ENCODE data around the gene PCBP2. TPM values are rescaled to one million over a fixed set of nuclear protein-coding genes. Genes with fewer than 3 reads are reported as not detected.
A peak's percentile ranks its signal among the peaks of the same experiment; 100 is the strongest.
"Not testable (repeated sequence)": the region's sequence is repeated elsewhere in the genome, so short reads cannot be mapped to it uniquely, and the experiment has no call there.

PCBP2 gene
- total RNA-seq: 100 to 1,000 TPM; 641 to 747 TPM

DNA sequence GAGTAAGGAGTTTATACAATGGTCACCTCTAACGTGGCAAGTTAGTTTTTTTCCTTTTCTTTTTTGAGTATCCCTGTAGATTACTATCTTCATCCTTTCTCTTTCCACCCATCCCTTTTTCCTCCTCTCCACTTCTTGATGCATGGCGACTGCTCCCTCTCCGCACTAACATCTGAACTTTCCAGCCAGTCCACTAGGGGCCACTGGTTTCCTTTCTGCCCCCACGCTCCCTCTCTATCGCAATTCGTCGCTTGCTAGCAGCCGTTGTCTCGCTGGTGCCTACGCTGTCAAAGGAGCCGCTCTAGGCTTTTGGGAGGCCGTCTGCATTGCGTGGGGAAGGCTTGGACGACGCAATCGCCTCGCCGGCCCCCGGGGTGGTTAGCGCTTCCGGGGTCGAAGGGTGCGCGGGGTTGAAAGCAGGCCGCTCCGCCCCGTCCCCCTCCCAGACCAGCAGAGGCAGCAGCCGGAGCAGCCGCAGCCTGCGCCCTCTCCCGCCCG lies at the start of gene PCBP2:
PCBP2 (plus strand) TSS at position 442 of the 498 bp plus-strand sequence. CDS start 2,699 bp downstream, outside the sequence.
- ATAC-seq: peak; percentile 97 to 98
- Mint-ChIP-seq H3K27ac (peak within 1 kb of the TSS; percentile 69 to 83), H3K4me3 (peak within 1 kb of the TSS; percentile 77), H3K4me1 (ENCODE audit: low read depth in 2 of 2) (peaks cover 35 to 36% of the 10 kb centered on the region in 2 donors), H3K27me3 (no peaks in the 10 kb centered on the region), H3K36me3 (peaks cover 32% of the 10 kb centered on the region), H3K9me3 (no peaks in the 10 kb centered on the region)
- peak; percentile 99 for DNase-seq (ENCODE audit: low spot score)

- not testable (repeated sequence) for H3K4me3 Mint-ChIP-seq; H3K27me3 Mint-ChIP-seq; DNase-seq (ENCODE audit: low spot score); ATAC-seq; H3K27ac Mint-ChIP-seq; H3K9me3 Mint-ChIP-seq; H3K36me3 Mint-ChIP-seq; H3K4me1 Mint-ChIP-seq (ENCODE audit: low read depth in 2 of 2)
Measured at GRCh38 chr12:53402351-53402750, 49.6 kb upstream of the PCBP2 start.

- ATAC-seq (no peak), DNase-seq (ENCODE audit: low spot score) (no peak)
- no peaks in the 10 kb centered on the region for H3K27me3 Mint-ChIP-seq
- peaks cover 4 to 5% of the 10 kb centered on the region in 2 donors for H3K4me1 Mint-ChIP-seq (ENCODE audit: low read depth in 2 of 2)
- H3K9me3 Mint-ChIP-seq: no peaks in the 10 kb centered on the region
- no peak overlapping the region for H3K4me3 Mint-ChIP-seq
- H3K27ac Mint-ChIP-seq: no peak overlapping the region
- no peaks in the 10 kb centered on the region for H3K36me3 Mint-ChIP-seq
Measured at GRCh38 chr12:53402871-53403270, 49.0 kb upstream of the PCBP2 start.

GRCh38 chr12:53410951-53411350 lies 41.0 kb upstream of the PCBP2 start:
- no peaks in the 10 kb centered on the region for H3K27me3 Mint-ChIP-seq
- H3K36me3 Mint-ChIP-seq: peaks cover 21% of the 10 kb centered on the region
- H3K4me3 Mint-ChIP-seq: no peak overlapping the region
- H3K9me3 Mint-ChIP-seq: no peaks in the 10 kb centered on the region
- no peak overlapping the region for H3K27ac Mint-ChIP-seq
- peaks cover 17 to 19% of the 10 kb centered on the region in 2 donors for H3K4me1 Mint-ChIP-seq (ENCODE audit: low read depth in 2 of 2)
- DNase-seq (ENCODE audit: low spot score) (no peak), ATAC-seq (no peak)

GRCh38 chr12:53413485-53414204 lies 38.3 kb upstream of the PCBP2 start:
- DNase-seq (ENCODE audit: low spot score): no peak
- no peak overlapping the region for H3K4me3 Mint-ChIP-seq
- peaks cover 18 to 19% of the 10 kb centered on the region in 2 donors for H3K4me1 Mint-ChIP-seq (ENCODE audit: low read depth in 2 of 2)
- peaks cover 21% of the 10 kb centered on the region for H3K36me3 Mint-ChIP-seq
- no peaks in the 10 kb centered on the region for H3K27me3 Mint-ChIP-seq
- H3K9me3 Mint-ChIP-seq: no peaks in the 10 kb centered on the region
- ATAC-seq: no peak
- H3K27ac Mint-ChIP-seq: peak overlapping the region; percentile 39 to 71

DNA sequence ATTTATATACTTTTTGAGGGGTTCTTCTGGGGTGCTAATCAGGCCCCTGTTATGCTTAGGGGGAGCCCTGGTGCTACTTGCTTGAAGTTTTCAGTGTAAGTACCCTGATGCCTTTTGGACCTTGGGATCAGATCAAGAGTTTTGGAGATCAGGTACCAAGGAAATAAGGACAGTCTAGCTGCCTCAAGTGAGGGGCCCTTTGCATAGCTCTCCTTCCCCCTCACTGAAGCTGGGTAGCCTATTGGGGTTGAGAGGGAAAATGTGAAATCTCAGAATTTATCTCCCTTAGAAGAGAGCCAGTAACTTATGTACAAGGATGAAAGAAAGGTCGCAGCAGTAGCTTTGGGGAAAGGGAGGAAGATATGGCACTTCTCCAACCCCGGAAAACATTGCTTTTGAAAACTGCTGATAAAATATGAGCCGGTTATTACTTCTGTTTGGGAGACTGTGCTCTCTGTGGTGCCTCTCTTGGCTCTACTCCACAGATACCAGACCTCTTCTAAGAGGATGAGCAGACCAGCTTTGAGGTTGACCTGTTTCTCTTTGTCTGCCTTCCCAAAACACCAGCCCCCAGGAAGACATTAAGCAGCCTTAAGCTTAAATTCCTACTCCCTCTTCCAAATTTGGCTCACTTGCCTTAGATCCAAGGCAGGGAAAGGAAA lies 37.0 kb upstream of the PCBP2 start:
- no peak for ATAC-seq
- Mint-ChIP-seq H3K4me1 (ENCODE audit: low read depth in 2 of 2) (peaks cover 19 to 20% of the 10 kb centered on the region in 2 donors), H3K4me3 (no peak overlapping the region), H3K9me3 (no peaks in the 10 kb centered on the region), H3K27ac (no peak overlapping the region), H3K36me3 (peaks cover 14% of the 10 kb centered on the region), H3K27me3 (no peaks in the 10 kb centered on the region)
- DNase-seq (ENCODE audit: low spot score): no peak

- H3K27ac Mint-ChIP-seq: peak overlapping the region; percentile 19 to 20
- H3K4me1 Mint-ChIP-seq (ENCODE audit: low read depth in 2 of 2): peaks cover 19 to 20% of the 10 kb centered on the region in 2 donors
- H3K27me3 Mint-ChIP-seq: not testable (repeated sequence)
Measured at GRCh38 chr12:53415752-53416389, 36.0 kb upstream of the PCBP2 start.

GRCh38 chr12:53417291-53417816 lies 34.5 kb upstream of the PCBP2 start:
- not testable (repeated sequence) for DNase-seq (ENCODE audit: low spot score); H3K27ac Mint-ChIP-seq; H3K9me3 Mint-ChIP-seq; ATAC-seq; H3K4me3 Mint-ChIP-seq; H3K27me3 Mint-ChIP-seq; H3K36me3 Mint-ChIP-seq
- H3K4me1 Mint-ChIP-seq (ENCODE audit: low read depth in 2 of 2): peaks cover 19 to 20% of the 10 kb centered on the region in 2 donors

More at GRCh38 chr12:53415752-53416389, 36.0 kb upstream of the PCBP2 start:
- H3K4me3 Mint-ChIP-seq; DNase-seq (ENCODE audit: low spot score); H3K36me3 Mint-ChIP-seq; ATAC-seq; H3K9me3 Mint-ChIP-seq: not testable (repeated sequence)

- no peaks in the 10 kb centered on the region for H3K27me3 Mint-ChIP-seq
- H3K36me3 Mint-ChIP-seq: no peaks in the 10 kb centered on the region
- peaks cover 11 to 13% of the 10 kb centered on the region in 2 donors for H3K4me1 Mint-ChIP-seq (ENCODE audit: low read depth in 2 of 2)
- DNase-seq (ENCODE audit: low spot score): no peak
- ATAC-seq: no peak
- peak overlapping the region in 1 of 2 donors; percentile 8 for H3K27ac Mint-ChIP-seq
- no peaks in the 10 kb centered on the region for H3K9me3 Mint-ChIP-seq
- H3K4me3 Mint-ChIP-seq: no peak overlapping the region
Measured at GRCh38 chr12:53418221-53418620, 33.7 kb upstream of the PCBP2 start.

- Mint-ChIP-seq H3K4me3 (no peak overlapping the region), H3K4me1 (ENCODE audit: low read depth in 2 of 2) (peaks cover 7 to 11% of the 10 kb centered on the region in 2 donors), H3K9me3 (no peaks in the 10 kb centered on the region), H3K27ac (no peak overlapping the region), H3K27me3 (no peaks in the 10 kb centered on the region), H3K36me3 (no peaks in the 10 kb centered on the region)
- DNase-seq (ENCODE audit: low spot score) (no peak), ATAC-seq (no peak)
Measured at GRCh38 chr12:53419756-53420155, 32.1 kb upstream of the PCBP2 start.

- not testable (repeated sequence) for H3K27me3 Mint-ChIP-seq; H3K27ac Mint-ChIP-seq; H3K36me3 Mint-ChIP-seq; H3K4me3 Mint-ChIP-seq; ATAC-seq; H3K9me3 Mint-ChIP-seq; DNase-seq (ENCODE audit: low spot score)
- H3K4me1 Mint-ChIP-seq (ENCODE audit: low read depth in 2 of 2): peaks cover 7 to 11% of the 10 kb centered on the region in 2 donors
Measured at GRCh38 chr12:53422247-53422646, 29.7 kb upstream of the PCBP2 start.

GRCh38 chr12:53423597-53423996 lies 28.3 kb upstream of the PCBP2 start, which contains the start of gene AMHR2:
Gene AMHR2 (plus strand): TSS chr12:53423855. CDS start chr12:53423935, 80 bp downstream.
- H3K9me3 Mint-ChIP-seq: no peaks in the 10 kb centered on the region
- no peaks in the 10 kb centered on the region for H3K27me3 Mint-ChIP-seq
- no peaks in the 10 kb centered on the region for H3K36me3 Mint-ChIP-seq
- DNase-seq (ENCODE audit: low spot score) (no peak), ATAC-seq (no peak)
- H3K27ac Mint-ChIP-seq: no peak within 1 kb of the TSS
- no peak within 1 kb of the TSS for H3K4me3 Mint-ChIP-seq
- H3K4me1 Mint-ChIP-seq (ENCODE audit: low read depth in 2 of 2): peaks cover 7 to 8% of the 10 kb centered on the region in 2 donors

DNA sequence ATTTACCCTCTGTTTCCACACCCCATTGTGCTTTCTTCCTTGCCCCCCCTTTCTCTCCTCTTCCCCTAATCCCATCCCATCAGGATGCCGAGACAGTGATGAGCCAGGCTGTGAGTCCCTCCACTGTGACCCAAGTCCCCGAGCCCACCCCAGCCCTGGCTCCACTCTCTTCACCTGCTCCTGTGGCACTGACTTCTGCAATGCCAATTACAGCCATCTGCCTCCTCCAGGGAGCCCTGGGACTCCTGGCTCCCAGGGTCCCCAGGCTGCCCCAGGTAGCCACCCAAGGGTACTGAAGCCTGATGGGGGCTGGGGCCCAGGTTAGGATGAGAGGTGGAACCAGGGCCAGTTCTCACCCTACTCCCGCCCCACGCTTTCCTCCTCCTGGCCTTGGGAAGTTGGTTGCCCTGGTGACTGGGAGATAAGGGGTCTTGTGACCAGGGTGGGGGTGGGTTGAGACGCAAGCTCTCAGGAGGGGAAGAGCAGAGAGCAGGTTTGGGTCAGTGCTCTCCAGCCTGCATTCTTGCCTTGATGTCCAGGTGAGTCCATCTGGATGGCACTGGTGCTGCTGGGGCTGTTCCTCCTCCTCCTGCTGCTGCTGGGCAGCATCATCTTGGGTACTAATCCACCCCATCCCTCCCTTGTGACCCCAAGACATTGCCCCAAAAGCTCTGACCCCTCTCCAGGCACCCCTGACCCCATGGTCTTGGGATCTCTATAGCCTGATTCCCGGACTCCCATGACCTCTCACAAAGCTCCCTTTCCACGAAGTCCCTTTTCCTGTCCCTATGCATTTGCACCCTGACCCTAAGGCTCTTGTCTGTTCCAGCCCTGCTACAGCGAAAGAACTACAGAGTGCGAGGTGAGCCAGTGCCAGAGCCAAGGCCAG lies 27.0 kb upstream of the PCBP2 start:
- H3K36me3 Mint-ChIP-seq: no peaks in the 10 kb centered on the region
- no peak overlapping the region for H3K27ac Mint-ChIP-seq
- DNase-seq (ENCODE audit: low spot score) (no peak), ATAC-seq (no peak)
- H3K27me3 Mint-ChIP-seq: no peaks in the 10 kb centered on the region
- no peak overlapping the region for H3K4me3 Mint-ChIP-seq
- no peaks in the 10 kb centered on the region for H3K9me3 Mint-ChIP-seq
- peaks cover 5 to 7% of the 10 kb centered on the region in 2 donors for H3K4me1 Mint-ChIP-seq (ENCODE audit: low read depth in 2 of 2)

Data from natural killer cell treated with Interleukin-12 subunit alpha and Interleukin-12 subunit beta and Interleukin-15 and Interleukin-18, amount 100 ng/mL, for 72 hours (primary cell).